Stimulated activated CD4-positive, alpha-beta T cell treated with anti-CD3 and anti-CD28 coated beads, TNF-alpha, amount 100 ng/mL, for 4 hours (primary cell): ENCODE results near the gene ZDHHC11.
"Not testable (repeated sequence)": the region's sequence is repeated elsewhere in the genome, so short reads cannot be mapped to it uniquely, and the experiment has no call there.

Experiments
- DNase-seq, 3 experiments: peaks; one replicate each; pipeline ENCODE4 v3.0.0-alpha.2; 2020; ENCODE audit warnings: low read depth in 3 of 3

ZDHHC11 gene

GRCh38 chr5:878677-879076 is 27.9 kb upstream of the ZDHHC11 start:
- DNase-seq: not testable (repeated sequence)

DNA sequence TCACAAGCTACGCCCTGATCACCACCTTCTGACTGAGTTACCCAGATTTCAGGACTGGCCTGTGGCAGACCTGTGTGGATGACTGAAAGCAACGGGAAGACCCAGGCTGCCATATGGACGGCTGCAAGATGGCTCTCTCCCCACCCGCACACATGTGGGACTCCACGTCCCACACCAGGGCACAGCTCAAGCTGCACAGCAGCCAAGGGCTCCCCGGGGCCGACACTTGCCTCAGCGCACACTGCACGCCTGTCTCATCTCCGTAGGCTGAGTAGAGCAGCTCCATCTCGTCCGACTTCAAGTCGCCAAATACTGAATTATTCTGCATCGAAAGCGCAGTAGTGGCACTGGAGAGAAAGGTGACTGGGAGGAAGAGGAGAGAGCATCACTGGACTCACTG is 27.3 kb upstream of the ZDHHC11 start:
- DNase-seq: no peak

DNA sequence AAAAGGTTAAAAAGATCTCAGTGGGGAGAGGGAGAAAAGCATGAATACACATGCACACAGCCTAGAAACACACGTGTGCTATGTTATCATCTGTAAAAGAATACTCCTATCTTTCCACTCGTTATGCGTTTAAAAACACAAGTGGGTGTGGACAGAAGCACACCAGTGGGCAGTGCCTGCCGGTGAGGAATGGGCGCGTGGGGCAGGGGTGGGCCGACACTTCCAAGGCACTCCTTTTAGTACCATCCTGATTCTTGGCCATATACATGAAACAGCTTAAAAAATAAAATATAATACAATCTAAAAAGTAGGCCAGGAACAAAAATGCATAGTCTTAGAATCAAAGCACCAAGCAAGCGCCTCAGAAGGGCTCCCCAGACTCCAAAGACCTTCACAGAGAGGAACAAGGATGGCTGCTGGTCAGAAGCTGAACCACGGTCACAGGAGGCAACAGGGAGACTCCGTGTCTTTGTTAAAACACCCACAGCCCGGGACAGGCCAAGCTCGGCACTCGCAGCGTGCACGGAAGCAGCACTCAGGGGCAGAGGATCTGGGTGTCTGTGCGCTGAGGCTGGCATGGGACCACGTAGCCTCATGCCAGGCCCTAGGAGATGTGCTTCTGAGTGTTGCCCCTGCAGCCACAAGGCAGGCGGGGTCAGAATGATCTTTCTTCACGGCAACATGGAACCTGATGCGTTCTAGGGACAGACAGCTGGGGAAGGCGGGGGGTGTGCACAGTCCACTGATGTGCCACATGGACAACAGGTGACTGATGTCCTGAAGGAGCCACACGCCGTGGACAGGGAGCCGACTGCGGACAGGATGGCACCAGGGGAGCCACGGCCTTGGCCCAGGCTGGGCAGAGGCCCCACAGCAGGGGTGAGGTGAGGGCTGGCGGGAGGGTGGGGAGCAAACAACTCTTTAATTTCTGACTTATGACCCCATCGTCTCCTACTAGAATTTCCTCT is 25.9 kb upstream of the ZDHHC11 start:
- DNase-seq: no peak

GRCh38 chr5:875931-876330 is 25.1 kb upstream of the ZDHHC11 start:
- no peak for DNase-seq

DNA sequence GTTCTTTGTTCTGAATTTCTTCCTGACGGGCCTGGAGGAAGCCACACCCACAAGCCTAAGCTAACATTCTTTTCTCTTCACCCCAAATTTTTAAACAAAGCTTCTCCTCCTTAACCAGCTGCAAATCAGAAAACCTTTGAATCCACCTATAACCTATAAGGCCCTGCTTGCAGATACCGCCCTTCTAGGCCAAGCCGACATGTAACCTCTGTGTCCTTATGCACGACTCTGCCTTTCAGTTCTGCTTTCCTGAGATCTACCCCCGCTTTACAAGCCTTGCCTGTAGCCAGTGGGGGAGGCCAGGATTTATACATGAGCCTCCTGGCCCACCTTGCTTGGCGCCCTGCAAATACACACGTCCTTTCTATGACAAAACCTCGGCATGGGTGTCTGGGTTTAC is 22.5 kb upstream of the ZDHHC11 start:
- no peak for DNase-seq

DNA sequence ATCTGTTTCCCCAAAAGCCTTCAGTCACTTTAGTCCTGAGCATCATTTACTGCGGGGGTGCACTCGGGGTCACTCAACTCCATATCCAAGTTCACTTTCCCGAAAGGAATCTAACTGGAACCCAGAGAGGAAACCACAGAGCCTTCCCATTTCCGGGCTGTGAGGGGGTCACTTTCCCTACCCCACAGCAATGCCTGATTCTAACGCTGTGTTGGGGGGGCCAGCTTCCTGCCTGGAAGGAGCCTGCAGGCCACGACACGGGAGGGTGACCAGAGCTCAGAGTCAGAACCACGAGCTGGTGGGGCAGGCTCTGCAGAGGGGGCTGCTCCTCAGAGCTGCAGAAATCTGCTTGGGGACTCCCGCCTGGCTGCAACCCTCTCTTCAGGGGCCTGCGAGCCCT is 21.5 kb upstream of the ZDHHC11 start:
- DNase-seq: no peak

GRCh38 chr5:871596-872298 is 21.0 kb upstream of the ZDHHC11 start:
- no peak for DNase-seq

DNA sequence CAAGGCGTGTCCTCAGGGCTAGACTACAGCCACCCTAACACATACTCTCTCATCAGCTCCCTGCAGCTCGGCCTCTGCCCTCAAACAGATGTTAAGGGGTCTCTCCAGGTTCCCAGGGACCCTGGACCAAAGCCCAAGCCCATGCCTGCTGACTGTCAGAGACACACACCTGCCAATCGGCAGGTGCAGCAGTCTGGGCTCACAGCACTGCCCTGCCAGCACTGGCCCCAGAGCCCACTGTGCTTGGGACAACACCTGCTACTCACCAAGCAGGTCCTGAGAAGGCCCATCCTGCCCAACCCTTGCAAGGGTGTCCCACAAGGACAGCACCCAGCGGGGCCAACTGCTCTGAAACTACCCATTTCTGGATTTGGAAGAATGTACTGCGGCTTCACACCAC is 20.2 kb upstream of the ZDHHC11 start:
- DNase-seq: no peak

GRCh38 chr5:868428-869135 is 17.8 kb upstream of the ZDHHC11 start:
- no peak for DNase-seq

DNA sequence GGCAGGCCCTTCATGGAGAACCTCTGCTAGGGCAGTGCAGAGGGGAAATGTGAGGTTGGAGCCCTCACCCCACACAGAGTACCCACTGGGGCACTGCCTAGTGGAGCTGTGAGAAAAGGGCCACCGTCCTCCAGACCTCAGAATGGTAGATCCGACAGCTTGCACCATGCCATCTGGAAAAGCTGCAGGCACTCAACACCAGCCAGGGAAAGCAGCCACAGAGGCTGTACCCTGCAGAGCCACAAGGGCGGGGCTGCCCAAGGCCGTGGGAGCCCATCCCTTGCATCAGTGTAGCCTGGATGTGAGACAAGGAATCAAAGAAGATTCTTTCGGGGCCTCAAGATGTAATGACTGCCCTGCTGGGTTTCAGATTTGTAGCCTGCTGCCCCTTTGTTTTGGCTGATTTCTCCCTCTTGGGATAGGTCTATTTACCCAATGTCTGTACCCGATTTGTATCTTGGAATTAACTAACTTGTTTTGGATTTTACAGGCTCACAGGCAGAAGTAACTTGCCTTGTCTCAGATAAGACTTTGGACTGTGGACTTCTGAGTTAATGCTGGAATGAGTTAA is 16.6 kb upstream of the ZDHHC11 start:
- DNase-seq: no peak

- no peak for DNase-seq
These were observed 15.0 kb upstream of the ZDHHC11 start for GRCh38 chr5:865771-866170.

- no peak for DNase-seq
These were observed 14.4 kb upstream of the ZDHHC11 start for GRCh38 chr5:865168-865521.

DNA sequence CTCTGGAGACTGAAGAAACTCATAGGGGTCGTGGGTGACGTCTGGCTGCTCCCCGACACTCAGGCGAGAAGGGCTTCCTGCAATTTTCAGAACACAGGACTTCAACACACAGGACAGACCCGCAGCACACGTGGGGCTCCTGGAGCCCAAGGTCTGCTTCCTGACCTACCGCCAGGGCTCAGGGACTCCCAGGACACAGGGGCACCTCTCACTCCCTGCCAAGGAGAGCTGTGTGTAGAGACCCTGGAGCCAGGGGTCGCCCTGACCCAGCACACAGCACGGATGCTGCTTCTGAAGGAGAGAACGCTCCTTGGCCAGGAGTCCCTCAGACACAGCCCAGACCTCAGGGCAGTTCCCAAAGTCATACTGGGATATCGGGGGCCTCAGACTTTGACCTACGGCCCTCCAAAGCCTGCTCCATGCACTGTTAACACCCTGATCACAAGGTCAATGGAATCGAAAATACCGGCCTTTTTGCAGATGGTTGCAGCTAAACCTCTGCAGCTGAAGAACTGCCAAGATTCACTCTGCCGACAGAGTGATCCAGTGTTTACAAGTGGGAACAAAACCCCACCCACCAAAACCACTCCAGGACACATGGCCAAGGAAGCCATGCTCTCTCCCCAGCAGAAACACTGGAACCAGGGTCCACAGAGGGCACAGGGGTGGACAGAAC is 13.8 kb upstream of the ZDHHC11 start:
- no peak for DNase-seq

- DNase-seq: no peak
These were observed 12.5 kb upstream of the ZDHHC11 start for GRCh38 chr5:863244-863805.

GRCh38 chr5:862367-863243 is 11.8 kb upstream of the ZDHHC11 start:
- DNase-seq: no peak

GRCh38 chr5:861442-862366 is 10.9 kb upstream of the ZDHHC11 start:
- DNase-seq: no peak

DNA sequence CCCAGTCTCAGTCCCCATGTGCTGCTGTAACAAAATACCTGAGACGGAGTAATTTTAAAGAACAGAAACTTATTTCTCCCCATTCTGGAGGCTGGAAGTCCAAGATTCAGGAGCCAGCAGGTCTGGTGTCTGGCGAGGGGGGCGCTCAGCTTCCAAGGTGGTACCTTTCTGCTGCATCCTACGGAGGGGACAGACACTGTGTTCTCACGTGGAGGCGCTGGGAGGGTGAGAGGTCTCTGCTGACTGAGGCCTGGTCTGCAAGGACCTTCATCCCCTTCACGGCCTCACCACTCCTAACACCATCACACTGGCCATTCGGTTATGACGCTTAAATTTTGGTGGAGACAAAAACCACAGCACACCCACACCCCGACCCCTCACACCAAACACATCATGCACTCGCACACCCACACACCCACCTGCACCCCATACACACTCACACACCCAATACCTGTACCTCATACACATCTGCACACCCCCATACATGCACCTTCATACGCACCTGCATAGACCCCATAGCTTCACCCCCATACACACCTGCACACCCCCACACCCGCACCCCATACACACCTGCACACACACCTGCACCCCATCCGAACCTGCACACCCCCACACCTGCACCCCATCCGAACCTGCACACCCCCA is 9.8 kb upstream of the ZDHHC11 start:
- DNase-seq: no peak

- DNase-seq: no peak
These were observed 9.1 kb upstream of the ZDHHC11 start for GRCh38 chr5:859798-860296.
